DMS153 (cell line): ENCODE data around the gene AMOTL1.

ENCODE experiments used
- DNase-seq: peaks from one replicate; lab custom pipeline; 2025; lab: John Stamatoyannopoulos, UW

AMOTL1 gene

DNA sequence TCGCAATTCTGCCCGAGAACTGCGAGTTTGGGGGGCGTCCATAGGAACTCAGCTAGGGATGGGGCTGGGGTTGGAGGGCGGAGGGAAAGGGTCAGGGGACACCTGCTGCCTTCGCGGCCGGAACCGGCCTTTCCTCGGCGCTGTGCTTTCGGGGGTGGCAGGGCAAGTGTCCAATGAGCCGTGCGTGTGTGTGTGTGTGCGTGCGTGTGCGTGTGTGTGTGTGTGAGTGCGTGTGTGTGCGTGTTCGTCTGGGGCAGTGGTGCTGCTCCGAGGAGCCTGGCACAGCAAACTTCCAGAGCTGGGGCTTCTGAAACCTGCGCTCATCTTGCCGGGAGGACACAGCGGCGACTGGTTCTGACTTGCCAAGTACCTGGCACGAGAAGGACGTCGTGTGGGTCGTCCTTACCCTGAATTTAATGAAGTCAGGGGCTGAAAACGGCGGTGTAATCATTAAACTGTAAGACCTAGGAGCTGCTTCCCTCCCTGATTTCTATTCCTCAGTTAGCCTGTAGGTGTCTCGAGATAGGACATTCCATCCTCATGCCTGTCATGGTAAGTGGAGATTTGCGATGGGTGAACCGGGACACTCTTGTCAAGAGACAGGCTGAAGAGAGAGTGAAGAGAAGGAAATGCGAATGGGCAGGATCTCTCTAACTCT lies 27.0 kb upstream of the AMOTL1 start:
- peak; percentile 57 for DNase-seq

DNA sequence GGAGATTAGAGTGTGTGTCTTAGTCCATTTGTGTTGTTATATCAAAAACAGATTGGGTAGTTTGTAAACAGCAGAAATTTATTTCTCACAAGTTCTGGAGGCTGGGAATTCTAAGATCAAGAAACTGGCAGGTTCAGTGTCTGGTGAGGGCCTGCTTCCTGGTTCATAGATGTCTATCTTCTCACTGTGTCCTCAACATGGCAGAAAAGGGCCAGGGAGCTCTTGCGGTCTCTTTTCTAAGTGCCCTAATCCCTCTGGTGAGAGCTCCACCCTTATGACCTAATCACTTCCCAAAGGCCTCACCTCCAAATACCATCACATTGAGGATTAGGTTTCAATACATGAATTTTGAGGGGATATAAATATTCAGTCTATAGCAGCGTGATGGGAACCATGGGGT lies 25.5 kb upstream of the AMOTL1 start:
- DNase-seq: no peak

DNA sequence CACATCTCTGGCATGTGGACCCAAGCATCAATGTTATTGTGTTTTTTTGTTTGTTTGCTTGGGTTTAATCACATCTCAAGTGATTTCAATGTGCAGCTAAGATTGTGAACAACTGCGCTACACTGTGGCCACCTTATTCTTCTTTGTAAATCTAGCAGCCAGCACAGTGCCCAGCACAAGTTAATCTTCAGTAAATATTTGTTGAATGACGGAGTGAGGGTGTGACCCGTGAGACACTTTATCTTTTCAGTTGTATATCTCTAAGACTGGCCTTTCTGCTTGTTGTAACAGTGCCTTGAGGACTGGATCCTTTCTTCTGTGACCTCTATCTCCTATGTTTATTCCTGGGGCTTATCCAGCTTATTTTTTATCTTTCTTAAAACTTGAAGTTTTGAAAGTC lies 21.4 kb upstream of the AMOTL1 start:
- DNase-seq: no peak

DNA sequence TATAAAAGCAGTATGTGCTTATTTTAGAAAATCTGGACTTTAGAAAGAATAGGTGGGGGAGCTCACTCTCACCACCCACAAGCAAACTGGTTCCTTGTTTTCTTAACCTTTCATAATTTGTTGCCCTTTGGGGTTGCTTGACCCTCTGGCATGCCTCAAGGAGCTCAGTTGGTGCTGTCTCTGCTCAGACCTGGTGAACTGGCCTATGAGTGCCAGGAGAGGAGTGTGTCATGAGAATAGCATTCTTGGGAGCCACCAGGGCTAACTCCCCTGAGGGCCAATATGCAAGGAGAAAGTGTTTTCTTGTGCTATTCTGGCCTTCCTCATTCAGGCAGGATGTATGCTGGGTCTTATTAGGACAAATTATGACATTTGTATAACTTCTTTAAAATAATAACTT lies 21.0 kb upstream of the AMOTL1 start:
- no peak for DNase-seq

DNA sequence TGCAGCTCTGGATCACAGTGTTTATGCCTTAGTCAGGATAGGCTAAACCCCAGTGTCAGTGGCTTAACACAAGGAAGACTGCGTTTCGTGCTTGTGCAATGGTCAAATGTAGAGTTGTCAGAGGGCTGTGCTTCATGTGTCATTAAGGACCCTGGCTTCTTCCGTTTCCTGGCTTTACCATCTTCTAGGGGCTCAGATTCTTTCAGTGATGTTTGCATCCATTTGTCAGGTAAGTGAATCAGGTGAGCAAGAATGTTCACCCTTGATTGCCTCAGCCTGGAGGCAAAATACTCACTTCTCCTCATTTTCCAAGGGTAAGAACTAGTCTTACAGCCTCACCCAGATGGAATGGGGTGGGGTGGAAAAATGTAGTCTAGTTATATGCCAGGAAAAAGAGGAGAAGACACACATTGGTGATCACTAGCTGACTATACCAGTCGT lies 20.5 kb upstream of the AMOTL1 start:
- no peak for DNase-seq

DNA sequence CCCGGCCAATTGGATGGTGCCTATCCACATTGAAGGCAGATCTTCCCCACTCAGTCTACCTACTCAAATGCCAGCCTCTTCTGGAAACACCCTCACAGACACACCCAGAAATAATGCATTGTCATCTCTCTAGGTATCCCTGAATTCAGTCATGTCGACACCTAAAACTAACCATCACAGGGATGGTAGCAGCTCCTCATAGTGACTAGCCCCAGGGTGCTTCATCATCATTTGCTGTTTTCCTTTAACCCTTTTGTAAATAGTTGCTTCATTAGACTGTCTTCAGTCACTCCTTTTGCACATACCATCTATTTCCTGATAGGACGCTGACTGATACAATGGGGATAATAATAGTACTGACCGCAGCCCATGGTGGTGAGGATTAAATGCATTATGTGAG lies 18.8 kb upstream of the AMOTL1 start:
- DNase-seq: no peak

DNA sequence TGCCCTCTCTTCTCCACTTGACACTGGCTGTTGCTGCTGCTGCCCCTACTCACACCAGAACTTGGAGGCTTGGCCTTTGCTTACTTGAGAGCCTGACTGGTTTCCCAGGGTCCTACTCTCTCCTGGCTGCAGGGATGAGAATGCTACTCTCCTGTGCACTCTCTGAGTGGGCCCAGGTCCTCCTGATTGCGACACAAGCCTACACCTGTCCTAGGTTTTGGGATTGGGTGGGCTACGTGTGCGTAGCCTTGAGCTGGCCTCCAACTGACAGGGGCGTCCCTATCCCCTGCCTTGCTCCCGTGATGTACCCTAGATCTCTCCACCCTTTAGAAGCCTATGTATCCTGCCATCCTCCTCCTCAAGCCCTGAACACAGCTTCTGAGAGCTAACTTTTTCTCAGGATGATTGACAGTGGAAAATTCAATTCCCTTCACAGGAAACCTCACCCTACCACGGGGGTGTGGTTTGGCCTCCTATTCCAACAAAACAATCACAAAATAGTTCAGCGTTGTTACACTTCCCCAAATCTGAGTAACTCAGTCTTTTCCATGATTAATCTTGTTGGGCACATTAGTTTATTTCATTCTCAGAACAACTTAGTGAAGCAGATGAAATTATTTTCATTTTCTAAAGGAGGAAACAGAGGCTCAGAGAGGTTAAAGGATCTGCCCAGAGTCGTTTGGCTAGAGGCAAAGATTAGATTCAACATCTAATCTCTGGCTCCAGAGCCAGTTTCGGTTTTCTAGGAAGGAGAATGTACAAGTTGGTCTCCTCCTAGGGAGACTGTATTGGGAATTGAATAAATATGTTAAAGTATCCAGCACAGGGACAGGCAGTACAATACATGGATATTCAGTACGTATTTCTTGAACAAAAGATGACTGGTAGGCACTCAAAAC lies 17.6 kb upstream of the AMOTL1 start:
- DNase-seq: no peak

DNA sequence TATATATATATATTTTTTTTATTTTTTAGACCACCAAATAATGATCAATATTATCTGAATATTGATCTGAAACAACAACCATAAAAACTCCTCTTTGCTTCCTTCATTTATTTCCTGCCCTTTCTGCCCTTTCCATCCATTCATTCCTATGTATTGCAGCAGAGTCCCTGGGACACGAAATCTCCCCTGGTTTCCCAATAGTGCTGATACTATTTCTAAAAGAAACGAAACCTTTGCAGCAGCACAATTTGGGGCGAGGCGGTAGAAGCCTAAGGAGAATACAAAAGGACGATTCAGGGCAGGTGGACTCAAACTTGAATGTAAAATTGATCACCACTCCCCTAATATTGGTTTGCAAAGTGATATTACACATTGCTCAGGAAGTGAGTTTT lies 16.9 kb upstream of the AMOTL1 start:
- DNase-seq: no peak

DNA sequence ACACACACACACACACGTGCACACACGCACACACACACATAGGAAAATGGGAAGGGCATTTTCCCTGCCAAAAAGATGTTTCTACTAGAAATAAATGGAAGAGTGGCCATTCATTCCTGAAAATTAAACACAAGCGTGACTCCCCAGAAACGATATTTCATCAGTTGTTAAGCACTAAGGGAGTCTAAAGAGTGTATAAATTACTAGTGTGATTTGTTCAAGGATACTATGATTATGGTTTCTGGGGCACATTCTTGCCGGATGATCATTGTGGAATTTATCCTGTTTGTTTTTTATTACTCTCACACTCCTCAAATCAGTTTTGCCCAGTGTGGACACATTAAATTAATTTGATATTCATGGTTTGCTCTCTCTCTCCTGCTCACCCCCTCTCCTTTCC lies 16.4 kb upstream of the AMOTL1 start:
- DNase-seq: no peak

DNA sequence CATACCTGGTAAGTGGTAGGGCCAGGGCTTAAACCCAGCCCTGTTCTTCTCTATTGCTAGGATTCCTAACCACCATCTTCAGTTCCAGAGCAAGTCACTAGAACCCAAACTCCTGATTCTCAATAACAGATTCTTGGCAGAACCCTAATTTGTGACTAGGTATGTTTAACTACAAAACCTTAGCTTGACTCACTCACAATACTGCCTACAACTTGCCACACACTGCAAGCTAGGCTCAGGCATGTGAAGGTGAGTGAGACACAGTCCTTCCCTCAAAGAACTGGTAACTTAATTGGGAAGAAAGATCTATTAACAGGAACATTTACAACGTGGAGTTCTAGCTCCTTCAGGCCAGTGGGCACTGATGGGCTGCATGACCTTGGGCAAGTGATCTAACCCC lies 14.5 kb upstream of the AMOTL1 start:
- DNase-seq: no peak

DNA sequence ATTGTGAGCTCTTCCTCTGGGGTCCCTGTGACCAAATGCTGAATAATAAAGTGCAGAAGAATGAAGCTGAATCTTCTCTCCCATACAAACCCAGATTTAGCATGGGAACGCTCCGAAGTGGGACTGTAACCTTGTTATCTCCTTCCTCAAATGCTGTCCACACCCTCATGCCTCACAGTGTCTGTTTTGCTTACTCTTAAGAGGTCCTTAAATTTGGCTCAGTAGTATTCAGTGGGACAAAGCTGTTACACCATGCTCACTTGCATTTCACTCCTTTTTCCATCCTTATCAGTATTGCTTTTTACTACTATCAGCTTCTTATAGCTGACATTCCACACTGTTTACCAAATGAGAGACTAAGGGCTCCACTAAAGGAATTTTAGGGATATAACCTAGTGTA lies 13.8 kb upstream of the AMOTL1 start:
- DNase-seq: no peak

DNA sequence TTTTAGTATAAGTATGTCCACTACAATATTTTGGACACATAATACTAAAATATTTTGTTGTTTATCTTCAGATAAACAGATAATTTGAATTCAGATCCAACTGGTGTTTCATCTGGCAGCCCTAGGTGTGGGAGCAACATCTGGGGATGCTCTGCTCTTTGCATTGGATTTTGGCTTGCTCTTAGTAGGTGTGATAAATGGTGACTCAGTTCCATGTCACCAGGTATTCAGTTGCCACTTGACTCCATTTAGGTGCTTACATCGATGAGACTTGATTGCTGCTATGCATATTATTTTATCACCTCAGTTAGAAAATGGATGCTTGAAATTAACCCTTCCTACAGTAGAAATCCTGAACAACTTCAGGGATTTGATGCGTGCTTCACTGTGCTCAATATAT lies 13.3 kb upstream of the AMOTL1 start:
- DNase-seq: no peak

DNA sequence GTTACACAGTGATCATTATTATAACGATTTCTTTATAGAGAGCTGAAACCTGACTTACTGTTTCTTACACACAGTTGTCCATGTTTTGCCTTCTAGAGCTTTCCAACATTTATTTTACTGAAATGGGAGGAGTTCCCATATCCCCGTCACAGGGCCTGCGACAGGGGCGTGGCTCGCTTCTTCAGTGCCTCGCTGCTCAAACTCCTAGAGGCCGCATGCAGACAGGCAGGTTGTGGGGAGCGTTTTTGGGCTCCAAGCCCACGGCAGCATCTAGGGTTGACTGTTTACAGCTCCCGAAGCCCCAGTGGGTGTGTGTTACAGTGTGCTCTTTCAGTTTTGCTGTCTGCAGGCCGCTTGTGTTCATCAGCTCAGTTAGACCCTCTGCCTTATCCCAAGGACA lies 12.7 kb upstream of the AMOTL1 start:
- DNase-seq: no peak

DNA sequence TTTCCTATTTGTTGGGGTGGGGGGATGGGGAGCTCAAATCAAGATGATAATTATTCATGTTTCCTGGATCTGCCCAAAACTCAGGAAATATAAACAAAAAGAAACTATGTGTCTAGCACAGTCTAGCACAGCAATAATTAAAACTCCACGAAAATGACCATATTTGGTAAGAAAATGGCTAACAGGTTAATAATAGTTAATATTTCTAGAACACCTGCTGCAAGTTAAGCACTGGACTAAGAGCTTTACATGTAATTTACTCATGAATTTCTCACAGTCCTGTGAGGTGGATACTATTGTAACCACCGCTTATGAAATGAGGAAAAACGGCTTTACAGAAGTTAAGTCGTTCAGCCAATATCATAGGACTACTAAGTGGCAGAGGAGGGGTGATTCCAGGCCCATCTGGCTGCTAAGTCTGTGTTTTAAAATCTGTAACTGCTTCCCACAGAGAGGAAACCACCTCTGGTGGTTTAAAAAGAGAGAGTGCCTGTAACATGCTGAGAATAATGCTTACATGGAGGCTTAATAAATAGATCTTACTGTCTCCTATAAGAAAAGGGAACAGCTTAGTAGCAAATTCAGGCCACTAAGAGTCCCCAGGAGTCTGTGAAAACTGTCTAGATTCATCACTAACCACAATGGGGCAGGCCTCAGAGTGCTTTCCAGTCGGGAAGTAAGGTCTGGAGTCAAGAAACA lies 11.0 kb upstream of the AMOTL1 start:
- DNase-seq: no peak

DNA sequence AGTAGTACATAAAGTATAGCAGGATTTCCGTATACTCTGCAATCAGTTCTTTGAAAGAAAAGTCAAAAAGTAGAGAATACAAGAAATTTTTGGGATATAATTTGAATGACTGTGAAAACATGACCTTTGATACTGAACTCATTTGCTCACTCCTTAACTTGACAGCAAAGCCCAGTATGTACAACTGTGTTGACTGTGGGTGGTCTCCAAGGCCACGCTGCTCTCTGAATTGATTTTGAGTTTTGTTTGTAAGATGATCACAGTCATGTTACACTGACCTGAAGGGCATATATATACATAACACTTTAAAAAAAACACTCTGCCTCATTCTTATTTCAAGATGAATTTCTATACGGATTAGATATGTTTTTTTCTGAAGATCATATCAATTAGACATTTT lies 9.5 kb upstream of the AMOTL1 start:
- no peak for DNase-seq

DNA sequence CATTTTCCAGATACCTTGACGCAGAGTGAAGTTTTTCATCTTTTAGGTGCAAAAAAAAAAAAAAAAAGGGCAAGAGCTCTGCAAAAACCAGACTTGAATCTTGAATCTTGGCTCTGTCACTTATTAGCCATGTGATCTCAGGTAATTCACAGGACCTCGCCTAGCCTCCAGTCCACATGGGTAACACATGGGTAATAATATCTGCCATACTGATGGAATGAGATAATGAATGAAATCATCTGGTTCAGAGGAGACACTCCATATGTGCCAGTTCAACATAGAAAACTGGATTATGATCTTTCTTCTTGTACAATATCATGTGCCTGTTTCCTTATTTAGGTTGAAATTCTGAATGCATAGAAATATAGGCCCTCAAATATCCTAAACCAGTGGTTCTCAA lies 8.6 kb upstream of the AMOTL1 start:
- no peak for DNase-seq

DNA sequence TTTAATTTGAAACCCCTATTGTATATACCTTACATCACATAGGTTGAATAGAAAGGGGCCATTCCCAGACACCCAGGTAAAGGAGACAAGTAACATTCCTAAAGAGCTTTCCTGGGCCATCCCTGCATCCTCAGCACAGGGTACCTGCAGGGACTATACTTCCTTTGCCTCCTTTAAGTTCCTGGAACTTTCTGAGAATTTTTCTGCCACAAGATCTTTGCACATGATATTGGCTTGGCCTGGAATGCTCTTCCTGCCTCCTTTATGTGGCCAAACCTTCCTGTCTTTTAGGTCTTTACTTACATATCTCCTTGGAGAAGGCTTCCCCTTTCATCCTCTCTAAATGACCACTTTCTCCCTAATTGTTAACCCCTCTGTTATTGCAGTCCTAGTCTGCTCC lies 7.9 kb upstream of the AMOTL1 start:
- DNase-seq: no peak

DNA sequence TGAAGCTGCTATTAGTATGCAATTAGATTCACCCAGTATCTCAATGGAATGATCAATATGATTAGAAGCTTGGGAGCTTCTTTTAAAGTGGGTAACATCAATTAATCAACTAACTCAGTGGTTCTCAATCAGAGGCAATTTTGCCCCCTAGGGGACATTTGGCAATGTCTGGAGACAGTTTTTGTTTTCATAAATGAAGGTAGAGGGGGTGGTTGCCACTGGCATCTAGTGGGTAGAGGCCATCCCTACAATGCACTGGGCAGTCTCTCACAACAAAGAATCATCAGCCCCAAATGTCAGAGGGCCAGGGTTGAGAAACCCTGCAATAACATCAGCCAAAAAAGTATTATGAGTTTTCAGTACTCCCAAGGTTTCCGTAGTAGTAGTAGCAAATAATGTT lies 5.9 kb upstream of the AMOTL1 start:
- no peak for DNase-seq

DNA sequence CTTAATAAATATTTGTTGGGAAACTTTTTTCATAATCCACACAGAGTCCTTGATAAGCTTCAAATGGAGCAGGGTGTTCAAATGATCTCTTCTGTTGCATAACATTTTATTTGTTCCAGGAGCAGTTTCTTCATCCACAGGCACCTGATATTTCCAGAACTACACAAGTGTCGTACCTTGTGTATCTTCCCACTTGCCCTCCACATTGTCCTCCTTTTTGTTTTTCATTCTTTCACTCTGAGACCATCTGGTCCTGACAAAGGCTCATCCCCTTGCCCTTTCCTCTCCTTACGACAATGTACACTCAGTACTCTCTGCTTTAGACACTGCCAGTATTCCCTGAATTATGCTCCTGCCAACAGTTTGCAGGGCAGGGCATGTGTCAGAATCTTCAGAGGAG lies 5.2 kb upstream of the AMOTL1 start:
- no peak for DNase-seq

DNA sequence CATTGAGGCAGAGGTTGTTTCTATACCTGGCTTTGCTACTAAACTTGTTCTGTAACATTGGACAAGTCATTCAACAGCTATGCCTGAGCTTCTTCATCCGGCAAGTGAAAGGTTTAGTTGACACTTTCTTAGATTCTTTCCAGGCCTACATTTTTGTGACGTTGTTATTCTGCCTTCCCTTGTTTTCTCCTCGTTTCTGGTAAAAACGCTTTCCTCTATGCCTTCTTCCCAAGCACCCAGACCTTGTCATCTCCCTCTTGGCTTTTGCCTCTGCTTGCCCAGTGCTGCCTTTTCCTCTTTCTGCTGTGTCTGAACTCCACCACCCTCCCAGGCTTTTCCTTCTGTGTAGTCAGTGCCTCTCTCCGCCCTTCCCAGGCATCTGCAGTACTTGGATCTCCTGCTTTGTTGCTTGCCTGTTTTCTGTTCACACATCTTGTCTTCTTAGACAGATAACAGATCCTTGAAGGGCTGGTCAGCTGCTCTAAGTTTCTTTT lies 1.4 kb upstream of the AMOTL1 start:
- DNase-seq: no peak

DNA sequence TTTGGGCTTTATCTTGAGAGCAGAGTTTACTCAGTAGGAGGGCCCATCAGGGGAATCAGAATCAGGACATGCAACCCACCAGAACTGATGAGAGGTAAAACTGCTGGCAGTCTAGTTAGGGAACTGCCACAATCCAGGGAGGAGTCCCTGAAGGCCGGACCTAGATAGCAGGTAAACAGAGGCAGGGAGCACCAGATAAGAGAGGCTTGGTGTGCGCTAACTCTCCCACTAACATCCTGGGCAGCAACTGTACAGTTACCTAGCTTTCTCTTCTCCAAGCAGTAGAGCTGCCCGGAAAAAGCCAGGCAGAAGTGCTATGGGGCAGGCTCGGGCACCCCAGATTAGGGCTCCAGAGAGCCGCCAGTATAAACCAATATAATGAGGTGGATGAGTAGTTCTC lies 865 bp upstream of the AMOTL1 start:
- no peak for DNase-seq

DNA sequence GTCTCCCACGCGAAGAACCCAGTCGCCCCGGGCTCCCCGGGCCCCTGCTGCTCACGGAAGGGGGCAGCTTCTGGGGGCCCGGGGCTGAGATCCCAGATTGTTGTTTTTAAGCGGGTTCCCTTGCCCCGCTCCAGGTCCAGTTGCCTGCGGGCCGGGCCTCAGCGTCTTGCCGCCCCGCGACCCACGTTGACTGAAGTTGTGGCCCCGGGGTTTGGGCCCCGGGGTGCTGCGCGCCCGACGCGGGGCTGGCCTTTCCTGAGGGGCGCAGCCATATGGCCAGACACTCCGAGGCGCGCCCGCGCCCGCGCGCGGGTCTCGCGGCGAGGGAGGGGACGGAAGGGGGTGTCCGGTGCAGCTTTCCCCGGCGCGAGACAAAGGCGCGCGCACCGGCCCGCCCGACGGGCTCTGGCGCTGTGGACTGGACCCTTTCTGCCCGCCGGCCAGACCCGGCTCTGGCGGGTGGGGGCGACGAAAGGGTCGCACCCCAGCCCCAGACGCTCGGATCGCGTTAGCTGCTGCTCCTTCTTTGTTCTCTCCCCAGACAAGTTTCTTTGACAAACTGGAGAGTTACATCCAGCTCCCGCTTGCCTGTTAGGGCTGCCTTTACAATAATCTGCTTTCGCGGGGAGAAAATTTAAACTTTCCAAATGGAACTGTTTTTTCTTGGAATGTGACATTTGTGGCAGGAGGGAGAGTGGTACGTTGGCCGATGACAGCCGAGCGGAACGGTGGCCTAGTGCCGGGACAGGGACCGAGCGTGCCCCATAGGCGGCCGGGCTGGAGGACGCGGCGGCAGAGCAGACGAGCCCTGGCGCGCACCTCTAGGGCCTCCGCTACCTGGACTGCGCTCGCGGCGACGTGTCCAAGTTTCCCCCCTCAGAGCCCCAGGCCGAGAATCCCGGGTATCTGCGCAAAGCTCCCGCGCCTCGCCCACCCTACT lies 716 bp downstream of the AMOTL1 start:
- no peak for DNase-seq
